Liver (tissue), 3 donors: ENCODE measurements around the gene PARD3.

ENCODE experiments used
- EGR1 ChIP-seq, 2 donors: IDR thresholded peaks; 2 replicates each; pipeline ENCODE4 v1.6.1; 2016 to 2018; ENCODE audit warnings: antibody characterized with exemption in 2 of 2, low read depth in 2 of 2
- FOXA1 ChIP-seq: IDR thresholded peaks from 2 replicates; pipeline ENCODE4 v1.6.1; 2016; ENCODE audit warnings: antibody characterized with exemption
- HNF4G ChIP-seq: IDR thresholded peaks from 2 replicates; pipeline ENCODE4 v1.6.1; 2016; ENCODE audit warnings: antibody characterized with exemption
- JUND ChIP-seq, 2 donors: IDR thresholded peaks; 2 replicates each; pipeline ENCODE4 v1.6.1; 2016; ENCODE audit warnings: antibody characterized with exemption in 2 of 2
- RAD21 ChIP-seq, 2 donors: IDR thresholded peaks; 2 replicates each; pipeline ENCODE4 v1.6.1; 2016; ENCODE audit warnings: antibody characterized with exemption in 2 of 2, mild to moderate bottlenecking in 2 of 2
- SP1 ChIP-seq: IDR thresholded peaks from 2 replicates; pipeline ENCODE4 v1.6.1; 2018; ENCODE audit warnings: antibody characterized with exemption, mild to moderate bottlenecking
- TAF1 ChIP-seq: conservative IDR thresholded peaks from 2 replicates; pipeline ENCODE4 v1.6.1; 2016; ENCODE audit warnings: antibody characterized with exemption, mild to moderate bottlenecking
- YY1 ChIP-seq: IDR thresholded peaks from 2 replicates; pipeline ENCODE4 v1.6.1; 2016; ENCODE audit warnings: antibody characterized with exemption, mild to moderate bottlenecking
- TF ChIP-seq, protein P1 (sequence below): fragments of 150-350 bp; IDR thresholded peaks from 2 replicates; pipeline ENCODE4 v1.5.1; 2017; ENCODE audit warnings: improper control_type of control experiment, low read depth, low read length; ENCODE audit not compliant: missing input control
- TF ChIP-seq, protein P2 (sequence below): IDR thresholded peaks from 2 replicates; pipeline ENCODE4 v1.6.1; 2016; ENCODE audit warnings: antibody characterized with exemption
- TF ChIP-seq, protein P3 (sequence below): IDR thresholded peaks from 2 replicates; pipeline ENCODE4 v1.6.1; 2016; ENCODE audit warnings: antibody characterized with exemption
- TF ChIP-seq, protein P4 (sequence below): IDR thresholded peaks from 2 replicates; pipeline ENCODE4 v1.6.1; 2016; ENCODE audit warnings: antibody characterized with exemption, mild to moderate bottlenecking
- donor health status: healthy.
- donor health status: healthy.

DNA sequence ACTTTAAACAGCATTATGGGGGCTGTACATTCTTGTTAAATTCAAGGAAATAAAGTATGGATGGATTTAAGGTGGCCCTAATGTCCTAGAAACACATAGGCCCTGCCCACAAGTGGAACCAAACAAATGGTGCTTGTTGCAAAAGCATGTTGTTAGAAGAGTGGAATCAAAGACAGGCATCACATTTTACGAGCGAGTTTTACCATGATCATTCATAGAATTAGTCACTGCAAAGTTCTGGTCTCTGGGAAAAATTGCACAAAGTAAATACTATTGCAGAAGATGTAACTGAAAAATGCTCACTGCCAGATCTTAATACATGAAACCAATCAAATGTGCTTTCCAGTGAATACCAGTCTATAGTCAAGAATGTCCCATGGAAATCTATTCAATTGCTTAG is 677.1 kb downstream of the PARD3 start:
- TF ChIP-seq, protein P1, sequence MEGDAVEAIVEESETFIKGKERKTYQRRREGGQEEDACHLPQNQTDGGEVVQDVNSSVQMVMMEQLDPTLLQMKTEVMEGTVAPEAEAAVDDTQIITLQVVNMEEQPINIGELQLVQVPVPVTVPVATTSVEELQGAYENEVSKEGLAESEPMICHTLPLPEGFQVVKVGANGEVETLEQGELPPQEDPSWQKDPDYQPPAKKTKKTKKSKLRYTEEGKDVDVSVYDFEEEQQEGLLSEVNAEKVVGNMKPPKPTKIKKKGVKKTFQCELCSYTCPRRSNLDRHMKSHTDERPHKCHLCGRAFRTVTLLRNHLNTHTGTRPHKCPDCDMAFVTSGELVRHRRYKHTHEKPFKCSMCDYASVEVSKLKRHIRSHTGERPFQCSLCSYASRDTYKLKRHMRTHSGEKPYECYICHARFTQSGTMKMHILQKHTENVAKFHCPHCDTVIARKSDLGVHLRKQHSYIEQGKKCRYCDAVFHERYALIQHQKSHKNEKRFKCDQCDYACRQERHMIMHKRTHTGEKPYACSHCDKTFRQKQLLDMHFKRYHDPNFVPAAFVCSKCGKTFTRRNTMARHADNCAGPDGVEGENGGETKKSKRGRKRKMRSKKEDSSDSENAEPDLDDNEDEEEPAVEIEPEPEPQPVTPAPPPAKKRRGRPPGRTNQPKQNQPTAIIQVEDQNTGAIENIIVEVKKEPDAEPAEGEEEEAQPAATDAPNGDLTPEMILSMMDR: no peak
- TF ChIP-seq SP1 (no peak), RAD21 (IDR thresholded peaks at IDR 0.05) (no peak), TAF1 (no peak), HNF4G (no peak), FOXA1 (no peak), YY1 (no peak), JUND (IDR thresholded peaks at IDR 0.05) (no peak), EGR1 (IDR thresholded peaks at IDR 0.05; ENCODE audit: low read depth in 2 of 2) (no peak)
- TF ChIP-seq, protein P2, sequence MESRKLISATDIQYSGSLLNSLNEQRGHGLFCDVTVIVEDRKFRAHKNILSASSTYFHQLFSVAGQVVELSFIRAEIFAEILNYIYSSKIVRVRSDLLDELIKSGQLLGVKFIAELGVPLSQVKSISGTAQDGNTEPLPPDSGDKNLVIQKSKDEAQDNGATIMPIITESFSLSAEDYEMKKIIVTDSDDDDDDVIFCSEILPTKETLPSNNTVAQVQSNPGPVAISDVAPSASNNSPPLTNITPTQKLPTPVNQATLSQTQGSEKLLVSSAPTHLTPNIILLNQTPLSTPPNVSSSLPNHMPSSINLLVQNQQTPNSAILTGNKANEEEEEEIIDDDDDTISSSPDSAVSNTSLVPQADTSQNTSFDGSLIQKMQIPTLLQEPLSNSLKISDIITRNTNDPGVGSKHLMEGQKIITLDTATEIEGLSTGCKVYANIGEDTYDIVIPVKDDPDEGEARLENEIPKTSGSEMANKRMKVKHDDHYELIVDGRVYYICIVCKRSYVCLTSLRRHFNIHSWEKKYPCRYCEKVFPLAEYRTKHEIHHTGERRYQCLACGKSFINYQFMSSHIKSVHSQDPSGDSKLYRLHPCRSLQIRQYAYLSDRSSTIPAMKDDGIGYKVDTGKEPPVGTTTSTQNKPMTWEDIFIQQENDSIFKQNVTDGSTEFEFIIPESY: no peak
- TF ChIP-seq, protein P3, sequence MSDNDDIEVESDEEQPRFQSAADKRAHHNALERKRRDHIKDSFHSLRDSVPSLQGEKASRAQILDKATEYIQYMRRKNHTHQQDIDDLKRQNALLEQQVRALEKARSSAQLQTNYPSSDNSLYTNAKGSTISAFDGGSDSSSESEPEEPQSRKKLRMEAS: no peak
- TF ChIP-seq, protein P4, sequence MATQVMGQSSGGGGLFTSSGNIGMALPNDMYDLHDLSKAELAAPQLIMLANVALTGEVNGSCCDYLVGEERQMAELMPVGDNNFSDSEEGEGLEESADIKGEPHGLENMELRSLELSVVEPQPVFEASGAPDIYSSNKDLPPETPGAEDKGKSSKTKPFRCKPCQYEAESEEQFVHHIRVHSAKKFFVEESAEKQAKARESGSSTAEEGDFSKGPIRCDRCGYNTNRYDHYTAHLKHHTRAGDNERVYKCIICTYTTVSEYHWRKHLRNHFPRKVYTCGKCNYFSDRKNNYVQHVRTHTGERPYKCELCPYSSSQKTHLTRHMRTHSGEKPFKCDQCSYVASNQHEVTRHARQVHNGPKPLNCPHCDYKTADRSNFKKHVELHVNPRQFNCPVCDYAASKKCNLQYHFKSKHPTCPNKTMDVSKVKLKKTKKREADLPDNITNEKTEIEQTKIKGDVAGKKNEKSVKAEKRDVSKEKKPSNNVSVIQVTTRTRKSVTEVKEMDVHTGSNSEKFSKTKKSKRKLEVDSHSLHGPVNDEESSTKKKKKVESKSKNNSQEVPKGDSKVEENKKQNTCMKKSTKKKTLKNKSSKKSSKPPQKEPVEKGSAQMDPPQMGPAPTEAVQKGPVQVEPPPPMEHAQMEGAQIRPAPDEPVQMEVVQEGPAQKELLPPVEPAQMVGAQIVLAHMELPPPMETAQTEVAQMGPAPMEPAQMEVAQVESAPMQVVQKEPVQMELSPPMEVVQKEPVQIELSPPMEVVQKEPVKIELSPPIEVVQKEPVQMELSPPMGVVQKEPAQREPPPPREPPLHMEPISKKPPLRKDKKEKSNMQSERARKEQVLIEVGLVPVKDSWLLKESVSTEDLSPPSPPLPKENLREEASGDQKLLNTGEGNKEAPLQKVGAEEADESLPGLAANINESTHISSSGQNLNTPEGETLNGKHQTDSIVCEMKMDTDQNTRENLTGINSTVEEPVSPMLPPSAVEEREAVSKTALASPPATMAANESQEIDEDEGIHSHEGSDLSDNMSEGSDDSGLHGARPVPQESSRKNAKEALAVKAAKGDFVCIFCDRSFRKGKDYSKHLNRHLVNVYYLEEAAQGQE: no peak
